ENCODE results near the gene PIF1. TPM values are rescaled to one million over a fixed set of nuclear protein-coding genes. Genes with fewer than 3 reads are reported as not detected.
A peak's percentile ranks its signal among the peaks of the same experiment; 100 is the strongest.

PIF1 gene
- total RNA-seq, 1 donor from 2014 or later = 1.7 TPM

DNA sequence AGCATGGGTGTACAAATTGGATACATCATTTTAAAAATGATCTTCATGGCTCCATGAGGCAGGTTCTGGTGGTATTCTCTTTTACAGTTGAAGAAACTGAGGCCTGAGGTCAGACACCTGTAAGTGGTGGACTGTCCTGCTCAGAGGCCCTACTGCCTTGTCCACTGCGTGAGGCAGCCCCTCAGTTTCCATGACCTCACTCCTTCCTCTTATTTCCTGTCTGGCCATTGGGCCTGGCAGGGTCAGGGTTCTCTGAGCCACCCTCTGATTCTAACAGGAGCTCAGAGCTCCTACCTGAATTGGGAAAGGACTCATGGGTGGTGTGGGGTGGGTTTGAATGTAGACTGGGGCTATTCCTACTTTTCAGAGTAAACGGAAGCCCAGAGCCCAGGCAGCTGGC is 33.8 kb upstream of the PIF1 start:
- H3K36me3 ChIP-seq (ENCODE audit: insufficient read depth, low read length) = no peaks in the 10 kb centered on the region
- no peak overlapping the region for H2AFZ ChIP-seq (ENCODE audit: low read depth, low read length)
- TF ChIP-seq EZH2 (IDR thresholded peaks at IDR 0.05; ENCODE audit: insufficient read depth, low read length) = no peak
- TF ChIP-seq, protein P1, sequence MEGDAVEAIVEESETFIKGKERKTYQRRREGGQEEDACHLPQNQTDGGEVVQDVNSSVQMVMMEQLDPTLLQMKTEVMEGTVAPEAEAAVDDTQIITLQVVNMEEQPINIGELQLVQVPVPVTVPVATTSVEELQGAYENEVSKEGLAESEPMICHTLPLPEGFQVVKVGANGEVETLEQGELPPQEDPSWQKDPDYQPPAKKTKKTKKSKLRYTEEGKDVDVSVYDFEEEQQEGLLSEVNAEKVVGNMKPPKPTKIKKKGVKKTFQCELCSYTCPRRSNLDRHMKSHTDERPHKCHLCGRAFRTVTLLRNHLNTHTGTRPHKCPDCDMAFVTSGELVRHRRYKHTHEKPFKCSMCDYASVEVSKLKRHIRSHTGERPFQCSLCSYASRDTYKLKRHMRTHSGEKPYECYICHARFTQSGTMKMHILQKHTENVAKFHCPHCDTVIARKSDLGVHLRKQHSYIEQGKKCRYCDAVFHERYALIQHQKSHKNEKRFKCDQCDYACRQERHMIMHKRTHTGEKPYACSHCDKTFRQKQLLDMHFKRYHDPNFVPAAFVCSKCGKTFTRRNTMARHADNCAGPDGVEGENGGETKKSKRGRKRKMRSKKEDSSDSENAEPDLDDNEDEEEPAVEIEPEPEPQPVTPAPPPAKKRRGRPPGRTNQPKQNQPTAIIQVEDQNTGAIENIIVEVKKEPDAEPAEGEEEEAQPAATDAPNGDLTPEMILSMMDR (IDR thresholded peaks at IDR 0.05; ENCODE audit: insufficient read depth, low read depth, low read length) = no peak
- no peak overlapping the region for H3K27ac ChIP-seq (ENCODE audit: low read depth, low read length)
- no peaks in the 10 kb centered on the region for H3K27me3 ChIP-seq (ENCODE audit: insufficient read depth, low read length)
- H3K4me1 ChIP-seq (ENCODE audit: insufficient read depth, low read length) = peaks cover 9% of the 10 kb centered on the region
- H3K79me2 ChIP-seq (ENCODE audit: insufficient read depth, low read length) = peaks cover 18% of the 10 kb centered on the region
- Mint-ChIP-seq H3K4me1 (ENCODE audit: low read depth, unreplicated experiment) (peaks cover 38% of the 10 kb centered on the region), H3K9me3 (ENCODE audit: unreplicated experiment) (no peaks in the 10 kb centered on the region), H3K36me3 (ENCODE audit: low read depth, unreplicated experiment) (peaks cover 24% of the 10 kb centered on the region), H3K27ac (ENCODE audit: unreplicated experiment) (no peak overlapping the region), H3K27me3 (ENCODE audit: low read depth, unreplicated experiment) (no peaks in the 10 kb centered on the region), H3K4me3 (ENCODE audit: unreplicated experiment) (no peak overlapping the region)
- peaks cover 54% of the 10 kb centered on the region for H4K20me1 ChIP-seq (ENCODE audit: insufficient read depth, low read length)
- H3K4me2 ChIP-seq (ENCODE audit: low read length) = no peak overlapping the region
- H3K9ac ChIP-seq (ENCODE audit: low read length) = no peak overlapping the region
- H3K4me3 ChIP-seq (ENCODE audit: insufficient read depth, low read depth, low read length) = no peak overlapping the region
- DNase-seq (ENCODE audit: low read depth) = no peak
- no peaks in the 10 kb centered on the region for H3K9me3 ChIP-seq (ENCODE audit: insufficient read depth, low read depth, low read length)
- no peak for FAIRE-seq

DNA sequence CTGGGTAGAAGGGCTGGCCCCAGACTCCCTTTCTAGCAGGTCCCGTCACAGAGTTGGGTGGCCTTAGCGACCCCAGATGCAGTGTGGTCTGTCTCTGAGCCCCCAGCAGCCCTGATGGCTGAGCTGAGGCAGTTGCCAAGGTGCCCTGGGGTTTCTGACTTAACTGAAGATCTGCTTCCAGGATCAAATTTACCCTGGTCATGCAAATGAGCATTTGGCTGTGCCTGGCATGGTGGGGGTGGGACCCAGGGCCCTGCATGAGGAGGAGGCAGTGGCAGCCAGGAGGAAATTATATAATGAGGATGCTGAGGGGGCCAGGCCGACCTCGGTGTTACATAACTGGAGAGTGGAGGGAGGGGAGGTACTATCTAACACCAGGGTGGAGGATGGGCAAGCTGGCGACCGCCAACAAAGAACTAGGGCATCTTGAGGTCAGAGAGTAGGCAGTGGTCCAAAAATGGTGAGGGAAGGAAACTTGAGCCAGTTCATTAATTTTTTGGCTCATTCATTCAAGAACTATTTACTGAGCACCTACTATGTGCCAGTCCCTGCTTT is 32.7 kb upstream of the PIF1 start:
- H3K36me3 Mint-ChIP-seq (ENCODE audit: low read depth, unreplicated experiment) = peaks cover 25% of the 10 kb centered on the region

DNA sequence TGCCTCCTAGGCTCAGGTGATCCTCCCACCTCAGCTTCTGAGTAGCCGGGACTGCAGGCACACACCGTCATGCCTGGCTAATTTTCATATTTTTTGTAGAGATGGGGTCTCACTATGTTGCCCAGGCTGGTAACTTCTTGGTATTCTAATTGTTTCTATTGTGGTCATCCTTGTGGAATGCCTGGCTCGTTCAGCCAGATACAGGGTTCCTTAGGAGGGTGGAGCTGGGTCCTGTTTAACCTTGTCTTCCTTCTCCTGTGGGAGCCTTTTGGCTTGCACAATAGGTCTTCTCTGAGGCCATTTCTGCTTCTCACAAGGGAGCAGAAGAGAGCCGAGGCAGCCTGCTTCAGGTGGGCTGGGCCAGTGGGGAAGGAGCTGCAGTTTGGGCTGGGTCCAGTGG is 32.0 kb upstream of the PIF1 start:
- H3K79me2 ChIP-seq (ENCODE audit: insufficient read depth, low read length) = peaks cover 25% of the 10 kb centered on the region
- Mint-ChIP-seq H3K4me1 (ENCODE audit: low read depth, unreplicated experiment) (peaks cover 38% of the 10 kb centered on the region), H3K9me3 (ENCODE audit: unreplicated experiment) (no peaks in the 10 kb centered on the region), H3K27ac (ENCODE audit: unreplicated experiment) (peak overlapping the region; percentile 85), H3K4me3 (ENCODE audit: unreplicated experiment) (peak overlapping the region; percentile 15), H3K27me3 (ENCODE audit: low read depth, unreplicated experiment) (no peaks in the 10 kb centered on the region), H3K36me3 (ENCODE audit: low read depth, unreplicated experiment) (peaks cover 24% of the 10 kb centered on the region)
- peaks cover 14% of the 10 kb centered on the region for H3K4me1 ChIP-seq (ENCODE audit: insufficient read depth, low read length)
- no peaks in the 10 kb centered on the region for H3K9me3 ChIP-seq (ENCODE audit: insufficient read depth, low read depth, low read length)
- H3K4me2 ChIP-seq (ENCODE audit: low read length) = no peak overlapping the region
- DNase-seq (ENCODE audit: low read depth) (peak; percentile 73), FAIRE-seq (no peak)
- H2AFZ ChIP-seq (ENCODE audit: low read depth, low read length) = no peak overlapping the region
- TF ChIP-seq, protein P1 (IDR thresholded peaks at IDR 0.05; ENCODE audit: insufficient read depth, low read depth, low read length) = no peak
- TF ChIP-seq EZH2 (IDR thresholded peaks at IDR 0.05; ENCODE audit: insufficient read depth, low read length) = no peak
- no peaks in the 10 kb centered on the region for H3K36me3 ChIP-seq (ENCODE audit: insufficient read depth, low read length)
- peaks cover 49% of the 10 kb centered on the region for H4K20me1 ChIP-seq (ENCODE audit: insufficient read depth, low read length)
- H3K27me3 ChIP-seq (ENCODE audit: insufficient read depth, low read length) = no peaks in the 10 kb centered on the region
- no peak overlapping the region for H3K27ac ChIP-seq (ENCODE audit: low read depth, low read length)
- no peak overlapping the region for H3K9ac ChIP-seq (ENCODE audit: low read length)
- H3K4me3 ChIP-seq (ENCODE audit: insufficient read depth, low read depth, low read length) = no peak overlapping the region

More for the DNA sequence above, 32.7 kb upstream of the PIF1 start:
- peaks cover 25% of the 10 kb centered on the region for H3K79me2 ChIP-seq (ENCODE audit: insufficient read depth, low read length)
- Mint-ChIP-seq H3K27ac (ENCODE audit: unreplicated experiment) (peak overlapping the region; percentile 41), H3K27me3 (ENCODE audit: low read depth, unreplicated experiment) (no peaks in the 10 kb centered on the region), H3K4me3 (ENCODE audit: unreplicated experiment) (no peak overlapping the region), H3K9me3 (ENCODE audit: unreplicated experiment) (no peaks in the 10 kb centered on the region), H3K4me1 (ENCODE audit: low read depth, unreplicated experiment) (peaks cover 39% of the 10 kb centered on the region)
- H4K20me1 ChIP-seq (ENCODE audit: insufficient read depth, low read length) = peaks cover 50% of the 10 kb centered on the region
- no peaks in the 10 kb centered on the region for H3K36me3 ChIP-seq (ENCODE audit: insufficient read depth, low read length)
- H3K27me3 ChIP-seq (ENCODE audit: insufficient read depth, low read length) = no peaks in the 10 kb centered on the region
- H3K4me1 ChIP-seq (ENCODE audit: insufficient read depth, low read length) = peaks cover 14% of the 10 kb centered on the region
- no peak overlapping the region for H3K4me3 ChIP-seq (ENCODE audit: insufficient read depth, low read depth, low read length)
- FAIRE-seq = no peak
- no peak overlapping the region for H3K4me2 ChIP-seq (ENCODE audit: low read length)
- H2AFZ ChIP-seq (ENCODE audit: low read depth, low read length) = no peak overlapping the region
- TF ChIP-seq, protein P1 (IDR thresholded peaks at IDR 0.05; ENCODE audit: insufficient read depth, low read depth, low read length) = no peak
- no peak for TF ChIP-seq EZH2 (IDR thresholded peaks at IDR 0.05; ENCODE audit: insufficient read depth, low read length)
- no peak for DNase-seq (ENCODE audit: low read depth)
- H3K27ac ChIP-seq (ENCODE audit: low read depth, low read length) = no peak overlapping the region
- no peak overlapping the region for H3K9ac ChIP-seq (ENCODE audit: low read length)
- no peaks in the 10 kb centered on the region for H3K9me3 ChIP-seq (ENCODE audit: insufficient read depth, low read depth, low read length)

Measured in astrocyte (in vitro differentiated cells and primary cell).